Melanocyte of skin (primary cell): Measurements from ENCODE around the gene RBM6. TPM values are rescaled to one million over a fixed set of nuclear protein-coding genes. Genes with fewer than 3 reads are reported as not detected.

Source experiments
- total RNA-seq, 2 donors: library from RNA; depleted of rRNA; stranded (reverse); fragments of >200 nt; gene quantifications; 2 replicates each; pipeline ENCODE4 v1.2.3, GENCODE V29; 2012

Gene RBM6, protein sequence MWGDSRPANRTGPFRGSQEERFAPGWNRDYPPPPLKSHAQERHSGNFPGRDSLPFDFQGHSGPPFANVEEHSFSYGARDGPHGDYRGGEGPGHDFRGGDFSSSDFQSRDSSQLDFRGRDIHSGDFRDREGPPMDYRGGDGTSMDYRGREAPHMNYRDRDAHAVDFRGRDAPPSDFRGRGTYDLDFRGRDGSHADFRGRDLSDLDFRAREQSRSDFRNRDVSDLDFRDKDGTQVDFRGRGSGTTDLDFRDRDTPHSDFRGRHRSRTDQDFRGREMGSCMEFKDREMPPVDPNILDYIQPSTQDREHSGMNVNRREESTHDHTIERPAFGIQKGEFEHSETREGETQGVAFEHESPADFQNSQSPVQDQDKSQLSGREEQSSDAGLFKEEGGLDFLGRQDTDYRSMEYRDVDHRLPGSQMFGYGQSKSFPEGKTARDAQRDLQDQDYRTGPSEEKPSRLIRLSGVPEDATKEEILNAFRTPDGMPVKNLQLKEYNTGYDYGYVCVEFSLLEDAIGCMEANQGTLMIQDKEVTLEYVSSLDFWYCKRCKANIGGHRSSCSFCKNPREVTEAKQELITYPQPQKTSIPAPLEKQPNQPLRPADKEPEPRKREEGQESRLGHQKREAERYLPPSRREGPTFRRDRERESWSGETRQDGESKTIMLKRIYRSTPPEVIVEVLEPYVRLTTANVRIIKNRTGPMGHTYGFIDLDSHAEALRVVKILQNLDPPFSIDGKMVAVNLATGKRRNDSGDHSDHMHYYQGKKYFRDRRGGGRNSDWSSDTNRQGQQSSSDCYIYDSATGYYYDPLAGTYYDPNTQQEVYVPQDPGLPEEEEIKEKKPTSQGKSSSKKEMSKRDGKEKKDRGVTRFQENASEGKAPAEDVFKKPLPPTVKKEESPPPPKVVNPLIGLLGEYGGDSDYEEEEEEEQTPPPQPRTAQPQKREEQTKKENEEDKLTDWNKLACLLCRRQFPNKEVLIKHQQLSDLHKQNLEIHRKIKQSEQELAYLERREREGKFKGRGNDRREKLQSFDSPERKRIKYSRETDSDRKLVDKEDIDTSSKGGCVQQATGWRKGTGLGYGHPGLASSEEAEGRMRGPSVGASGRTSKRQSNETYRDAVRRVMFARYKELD
- 10 to 100 TPM; 33.7 to 45.3 TPM for total RNA-seq

DNA sequence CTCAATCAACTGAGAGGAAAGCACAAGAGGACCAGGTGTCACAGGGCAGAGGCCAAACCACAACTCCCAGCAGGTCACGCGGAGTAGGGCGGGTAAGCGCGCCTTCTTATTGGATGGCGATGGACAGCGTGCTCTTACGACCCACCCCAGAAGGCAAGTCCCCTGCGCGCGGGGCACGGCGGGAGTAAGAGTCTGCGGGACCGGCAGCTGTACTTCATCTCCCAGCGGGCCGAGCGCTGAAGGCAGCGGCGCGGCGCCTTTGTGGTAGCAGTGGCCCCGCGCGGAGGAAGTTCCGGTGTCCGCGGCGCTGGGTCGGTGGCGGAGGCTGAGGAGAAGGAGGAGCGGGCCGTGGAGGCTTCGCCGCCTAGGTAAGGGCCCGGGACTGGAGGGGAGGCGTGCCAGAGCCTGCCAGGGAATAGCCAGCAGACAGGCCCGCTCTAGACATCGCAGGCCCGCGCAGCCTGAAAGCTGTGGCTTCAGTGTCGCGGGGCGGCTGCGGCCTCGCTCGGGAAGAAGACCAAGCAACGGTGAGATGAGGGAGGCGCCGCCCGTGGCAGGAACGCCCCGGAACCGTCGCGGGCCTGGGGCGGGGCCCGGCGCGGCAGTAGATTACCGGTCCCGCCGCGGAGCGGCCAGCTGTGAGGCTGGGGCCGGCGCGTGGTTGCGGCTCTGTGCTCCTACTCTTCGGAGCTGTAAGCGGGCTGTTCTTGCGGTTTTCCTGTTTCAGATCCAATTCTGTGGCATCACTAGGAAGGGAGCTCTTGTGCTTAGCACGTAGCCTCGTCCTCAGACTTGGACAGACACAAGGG is at the start of gene RBM6:
Gene RBM6 (plus strand): TSS at position 293 of the 809 bp plus-strand sequence. CDS start 22,492 bp downstream, outside the sequence.

DNA sequence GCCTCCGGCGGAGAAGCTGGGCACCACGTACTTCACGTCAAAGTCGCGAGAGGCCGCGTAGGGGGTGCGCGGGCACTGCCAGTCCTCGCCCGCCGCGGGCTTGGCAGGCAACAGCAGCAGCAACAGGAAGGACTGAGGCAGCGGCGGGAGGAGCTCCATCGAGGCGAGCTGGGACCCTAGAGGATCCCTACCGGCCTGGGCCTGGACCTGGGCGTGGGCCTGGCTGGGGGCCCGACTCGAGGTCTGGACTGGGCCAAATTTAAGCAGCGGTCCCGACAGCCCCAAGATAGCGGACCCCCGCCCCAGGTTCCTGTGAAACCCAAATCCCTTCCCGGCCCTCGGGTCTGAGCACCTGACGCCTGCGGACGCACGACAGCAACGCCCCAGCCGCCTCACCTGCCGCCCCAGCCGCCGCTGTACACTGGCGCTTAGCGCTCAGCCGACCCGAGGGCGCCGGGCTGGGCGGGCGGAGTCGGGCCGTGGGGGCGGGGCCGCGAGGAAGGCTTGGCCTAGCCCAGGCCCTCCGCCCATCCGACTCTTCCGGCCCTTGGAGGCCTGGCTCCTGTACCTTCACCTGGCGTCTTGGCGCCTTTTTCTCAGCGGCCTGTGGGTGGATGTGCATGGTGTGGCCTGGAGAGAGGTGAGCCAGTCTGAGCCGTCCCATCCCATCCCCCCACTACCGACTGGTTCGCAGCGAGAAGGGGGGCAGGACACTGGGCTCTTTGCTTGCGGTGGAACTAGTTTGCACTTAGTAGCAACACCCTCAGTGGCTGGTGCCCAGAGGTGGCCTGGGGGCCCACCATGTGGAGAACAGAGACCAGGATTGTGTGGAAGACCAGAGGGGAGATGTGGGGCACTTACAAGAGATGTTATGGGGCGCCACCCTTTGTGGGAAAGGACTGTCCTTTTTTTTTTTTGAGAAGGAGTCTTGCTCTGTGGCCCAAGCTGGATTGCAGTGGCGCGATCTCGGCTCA is 36.2 kb upstream of the RBM6 start, which contains the start of gene MST1R:
Gene MST1R (minus strand): TSS at position 423 of the 974 bp plus-strand sequence. CDS start 264 bp downstream, at position 159.

DNA sequence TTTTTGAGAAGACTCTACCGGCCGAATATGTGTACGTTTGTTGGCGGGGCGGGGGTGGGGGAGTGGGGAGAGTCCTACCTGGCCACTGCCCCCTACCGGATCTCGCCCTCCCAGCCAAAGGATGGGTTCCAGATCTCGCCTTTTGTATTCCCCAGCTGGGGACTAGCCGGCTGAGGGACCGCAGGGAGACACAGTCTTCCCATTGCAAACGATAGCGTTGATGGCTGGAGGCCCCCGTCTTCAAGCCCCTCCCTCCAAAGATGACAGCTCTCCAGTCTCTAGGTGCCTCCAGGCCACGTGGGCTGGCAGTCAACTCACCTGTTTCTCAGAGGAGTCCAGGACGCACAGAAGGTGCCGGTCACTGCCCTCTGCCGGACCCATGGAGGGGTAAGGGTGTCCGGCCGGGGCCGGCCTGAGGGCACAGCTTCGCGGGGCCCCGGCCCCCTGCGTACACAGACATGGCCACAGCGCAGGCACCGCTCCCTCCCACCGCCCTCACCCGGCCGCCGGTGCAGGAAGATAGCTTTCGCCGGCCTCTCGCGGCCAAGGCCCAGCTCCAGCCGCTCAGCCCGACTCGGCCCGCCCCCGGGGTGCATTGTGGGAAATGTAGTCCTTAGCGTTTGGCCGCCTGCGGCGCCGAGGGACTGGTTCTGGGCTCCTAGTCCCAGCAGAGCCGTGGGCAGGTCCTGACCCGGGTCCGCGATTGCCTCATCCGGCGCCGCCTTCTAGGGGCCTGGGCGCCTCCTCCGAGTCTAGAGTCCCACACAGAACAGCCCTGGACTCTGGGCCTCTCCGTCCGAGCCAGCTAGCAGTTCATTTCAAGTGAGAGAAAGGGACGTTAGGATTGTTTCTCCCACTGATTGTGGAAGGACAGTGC is 10.4 kb upstream of the RBM6 start, which contains the start of gene MON1A:
Gene MON1A (minus strand): TSS at position 521 of the 877 bp plus-strand sequence. CDS start 16,465 bp downstream, outside the sequence.

DNA sequence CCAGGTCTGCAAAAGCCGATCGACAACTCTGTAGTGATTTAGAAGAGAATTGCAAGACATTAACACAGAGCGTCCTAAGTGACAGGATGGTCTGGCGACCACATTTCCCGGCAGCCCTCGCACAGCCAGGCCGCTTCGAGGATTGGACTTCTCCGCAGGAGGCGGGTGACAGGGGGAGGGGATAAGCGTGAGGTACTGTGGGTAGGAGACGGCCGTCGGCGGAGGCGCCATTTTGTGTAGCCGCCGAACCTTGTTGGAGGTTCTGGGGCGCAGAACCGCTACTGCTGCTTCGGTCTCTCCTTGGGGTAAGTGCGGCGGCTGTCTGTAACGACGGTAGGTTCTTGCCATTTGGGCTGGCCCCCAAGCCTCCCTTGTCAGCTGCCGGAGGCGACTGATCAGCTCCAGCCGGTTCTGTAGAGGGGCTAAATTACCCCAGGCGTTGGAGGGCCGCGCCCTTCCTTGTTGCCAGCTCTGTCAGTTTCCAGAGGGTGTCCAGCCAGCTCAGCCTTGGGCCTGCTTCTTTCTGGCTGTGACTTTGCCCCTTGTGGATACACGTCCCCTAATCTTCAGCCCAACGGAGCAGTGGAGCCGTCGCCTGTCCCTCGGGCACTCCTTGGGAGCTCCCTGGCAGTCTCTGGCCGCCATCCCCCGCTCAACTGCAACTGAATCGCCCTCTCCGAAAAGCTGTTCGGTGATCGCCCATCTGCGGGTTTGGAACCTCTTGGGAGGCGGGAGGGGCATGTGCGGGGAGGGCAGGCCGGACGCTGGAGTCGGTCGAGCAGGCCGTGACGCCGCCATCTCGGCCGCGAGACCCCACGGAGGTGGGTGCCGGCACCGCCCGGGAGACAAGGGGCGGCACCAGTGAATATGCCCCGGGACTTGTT is 149.0 kb downstream of the RBM6 start, which contains the start of gene RBM5:
Gene RBM5 (plus strand): TSS at position 195 of the 884 bp plus-strand sequence. CDS start 1,516 bp downstream, outside the sequence.

Other genes with a start within 250 kb of the RBM6 start
- under 1 TPM; 0.33 to 0.69 TPM for gene AMIGO3, start 220.5 kb upstream of the RBM6 start, total RNA-seq
- gene GMPPB, start 216.2 kb upstream of the RBM6 start, total RNA-seq: 10 to 100 TPM; 20.3 to 31.6 TPM
- gene IP6K1, start 153.6 kb upstream of the RBM6 start, total RNA-seq: 10 to 100 TPM; 67.3 to 74.3 TPM
- under 1 TPM in 1 of 2 donors, not detected in 1; under 0.01 TPM for gene CDHR4, start 140.3 kb upstream of the RBM6 start, total RNA-seq
- gene INKA1, start 136.9 kb upstream of the RBM6 start, total RNA-seq: 10 to 100 TPM in 1 of 2 donors, 1 to 10 TPM in 1; 5.9 to 13.7 TPM
- 100 to 1,000 TPM; 112 to 122 TPM for gene UBA7, start 126.2 kb upstream of the RBM6 start, total RNA-seq
- gene TRAIP, start 83.6 kb upstream of the RBM6 start, total RNA-seq: 10 to 100 TPM in 1 of 2 donors, 1 to 10 TPM in 1; 5.5 to 11.3 TPM
- gene CAMKV, start 70.2 kb upstream of the RBM6 start, total RNA-seq: under 1 TPM in 1 of 2 donors, not detected in 1; 0.34 TPM
- 1 to 10 TPM in 1 of 2 donors, under 1 TPM in 1; 0.33 to 3.4 TPM for gene MST1R, start 36.3 kb upstream of the RBM6 start, total RNA-seq
- 10 to 100 TPM; 13.8 to 17.0 TPM for gene MON1A, start 10.3 kb upstream of the RBM6 start, total RNA-seq
- gene RBM5, start 148.8 kb downstream of the RBM6 start, total RNA-seq: 100 to 1,000 TPM; 125 to 126 TPM
- under 1 TPM in 1 of 2 donors, not detected in 1; under 0.01 TPM for gene SEMA3F, start 215.2 kb downstream of the RBM6 start, total RNA-seq